Measurements from ENCODE around the gene HIP1. TPM values are rescaled to one million over a fixed set of nuclear protein-coding genes. Genes with fewer than 3 reads are reported as not detected.
"Not testable (repeated sequence)": the region's sequence is repeated elsewhere in the genome, so short reads cannot be mapped to it uniquely, and the experiment has no call there.

HIP1 gene
- total RNA-seq, 1 experiment from 2014 or later, result 48.6 TPM

- DNase-seq, result no peak
- H3K9me3 ChIP-seq (replicated peaks), result no peaks in the 10 kb centered on the region
- H3K27me3 ChIP-seq, result no peaks in the 10 kb centered on the region
- no peak overlapping the region for H3K4me3 ChIP-seq
- no peak overlapping the region for H3K27ac ChIP-seq
- H3K36me3 ChIP-seq, result no peaks in the 10 kb centered on the region; the same call in none of the 2 replicates
- peaks cover 7% of the 10 kb centered on the region; the same call in 1 of the 2 replicates for H3K4me1 ChIP-seq
Measured at GRCh38 chr7:75729851-75730274, 8.9 kb downstream of the HIP1 start.

- H3K4me1 ChIP-seq, result peaks cover 3% of the 10 kb centered on the region; the same call in 1 of the 2 replicates
- no peaks in the 10 kb centered on the region for H3K27me3 ChIP-seq
- H3K9me3 ChIP-seq (replicated peaks), result no peaks in the 10 kb centered on the region
- H3K36me3 ChIP-seq, result no peaks in the 10 kb centered on the region; the same call in none of the 2 replicates
- no peak for DNase-seq
- no peak overlapping the region for H3K4me3 ChIP-seq
- no peak overlapping the region for H3K27ac ChIP-seq
Measured at GRCh38 chr7:75727881-75728593, 10.7 kb downstream of the HIP1 start.

- DNase-seq; H3K4me3 ChIP-seq; H3K9me3 ChIP-seq (replicated peaks); H3K36me3 ChIP-seq; H3K27ac ChIP-seq; H3K27me3 ChIP-seq; H3K4me1 ChIP-seq: not testable (repeated sequence)
Measured at GRCh38 chr7:75727351-75727750, 11.4 kb downstream of the HIP1 start.

- Histone ChIP-seq H3K4me3 (no peak overlapping the region), H3K4me1 (no peaks in the 10 kb centered on the region; the same call in 1 of the 2 replicates), H3K9me3 (replicated peaks) (no peaks in the 10 kb centered on the region), H3K27me3 (no peaks in the 10 kb centered on the region), H3K27ac (no peak overlapping the region), H3K36me3 (no peaks in the 10 kb centered on the region; the same call in 1 of the 2 replicates)
- DNase-seq, result no peak
Measured at GRCh38 chr7:75725306-75725705, 13.4 kb downstream of the HIP1 start.

GRCh38 chr7:75723444-75723843 is 15.3 kb downstream of the HIP1 start:
- Histone ChIP-seq H3K4me3 (no peak overlapping the region), H3K36me3 (no peaks in the 10 kb centered on the region)
- no peak for DNase-seq

GRCh38 chr7:75722373-75722772 is 16.4 kb downstream of the HIP1 start:
- H3K9me3 ChIP-seq (replicated peaks), result no peaks in the 10 kb centered on the region
- no peaks in the 10 kb centered on the region for H3K27me3 ChIP-seq
- H3K4me3 ChIP-seq, result no peak overlapping the region
- peaks cover 4% of the 10 kb centered on the region; the same call in 1 of the 2 replicates for H3K36me3 ChIP-seq
- no peak for DNase-seq
- H3K4me1 ChIP-seq, result no peaks in the 10 kb centered on the region
- H3K27ac ChIP-seq, result no peak overlapping the region

More at GRCh38 chr7:75723444-75723843, 15.3 kb downstream of the HIP1 start:
- no peaks in the 10 kb centered on the region for H3K9me3 ChIP-seq (replicated peaks)
- H3K27ac ChIP-seq, result no peak overlapping the region
- H3K27me3 ChIP-seq, result no peaks in the 10 kb centered on the region
- H3K4me1 ChIP-seq, result no peaks in the 10 kb centered on the region; the same call in 1 of the 2 replicates

GRCh38 chr7:75721922-75722321 is 16.8 kb downstream of the HIP1 start:
- not testable (repeated sequence) for H3K27me3 ChIP-seq; H3K36me3 ChIP-seq; H3K4me3 ChIP-seq; DNase-seq; H3K27ac ChIP-seq; H3K9me3 ChIP-seq (replicated peaks); H3K4me1 ChIP-seq

GRCh38 chr7:75721426-75721825 is 17.3 kb downstream of the HIP1 start:
- Histone ChIP-seq H3K27ac (no peak overlapping the region), H3K36me3 (peaks cover 4% of the 10 kb centered on the region; the same call in 1 of the 2 replicates), H3K27me3 (no peaks in the 10 kb centered on the region), H3K4me1 (no peaks in the 10 kb centered on the region), H3K9me3 (replicated peaks) (no peaks in the 10 kb centered on the region), H3K4me3 (no peak overlapping the region)
- DNase-seq, result no peak

GRCh38 chr7:75719626-75720025 is 19.1 kb downstream of the HIP1 start:
- DNase-seq, result no peak
- Histone ChIP-seq H3K4me1 (no peaks in the 10 kb centered on the region), H3K4me3 (no peak overlapping the region), H3K9me3 (replicated peaks) (no peaks in the 10 kb centered on the region), H3K27ac (no peak overlapping the region), H3K36me3 (peaks cover 4% of the 10 kb centered on the region; the same call in 1 of the 2 replicates), H3K27me3 (no peaks in the 10 kb centered on the region)

- Histone ChIP-seq H3K4me3 (no peak overlapping the region), H3K9me3 (replicated peaks) (no peaks in the 10 kb centered on the region), H3K27me3 (no peaks in the 10 kb centered on the region), H3K4me1 (no peaks in the 10 kb centered on the region), H3K36me3 (peaks cover 4% of the 10 kb centered on the region; the same call in 1 of the 2 replicates), H3K27ac (no peak overlapping the region)
- no peak for DNase-seq
Measured at GRCh38 chr7:75718390-75719031, 20.2 kb downstream of the HIP1 start.

- H3K9me3 ChIP-seq (replicated peaks); H3K27me3 ChIP-seq; H3K27ac ChIP-seq; H3K4me3 ChIP-seq; DNase-seq; H3K36me3 ChIP-seq; H3K4me1 ChIP-seq: not testable (repeated sequence)
Measured at GRCh38 chr7:75717746-75718145, 21.0 kb downstream of the HIP1 start.

GRCh38 chr7:75716992-75717626 is 21.6 kb downstream of the HIP1 start:
- no peaks in the 10 kb centered on the region for H3K9me3 ChIP-seq (replicated peaks)
- DNase-seq, result no peak
- no peak overlapping the region for H3K4me3 ChIP-seq
- peaks cover 12% of the 10 kb centered on the region for H3K4me1 ChIP-seq
- no peaks in the 10 kb centered on the region for H3K27me3 ChIP-seq
- H3K36me3 ChIP-seq, result peaks cover 4% of the 10 kb centered on the region; the same call in 1 of the 2 replicates
- H3K27ac ChIP-seq, result no peak overlapping the region

GRCh38 chr7:75715864-75716263 is 22.9 kb downstream of the HIP1 start:
- DNase-seq, result no peak
- Histone ChIP-seq H3K9me3 (replicated peaks) (peaks cover 1% of the 10 kb centered on the region; the same call in 1 of the 2 replicates), H3K27me3 (no peaks in the 10 kb centered on the region), H3K4me1 (peaks cover 24% of the 10 kb centered on the region), H3K36me3 (peaks cover 4% of the 10 kb centered on the region; the same call in 1 of the 2 replicates), H3K27ac (no peak overlapping the region), H3K4me3 (no peak overlapping the region)

- Histone ChIP-seq H3K27me3 (no peaks in the 10 kb centered on the region), H3K9me3 (replicated peaks) (peaks cover 14% of the 10 kb centered on the region), H3K36me3 (peaks cover 2% of the 10 kb centered on the region; the same call in 1 of the 2 replicates), H3K27ac (peak overlapping the region; percentile 41), H3K4me1 (peaks cover 26% of the 10 kb centered on the region), H3K4me3 (no peak overlapping the region)
- no peak for DNase-seq
Measured at GRCh38 chr7:75712517-75713361, 26.0 kb downstream of the HIP1 start.

Measured in SJCRH30 (cell line).